Measurements from ENCODE around the gene THRSP.
"Not testable (repeated sequence)": the region's sequence is repeated elsewhere in the genome, so short reads cannot be mapped to it uniquely, and the experiment has no call there.

Gene THRSP, protein sequence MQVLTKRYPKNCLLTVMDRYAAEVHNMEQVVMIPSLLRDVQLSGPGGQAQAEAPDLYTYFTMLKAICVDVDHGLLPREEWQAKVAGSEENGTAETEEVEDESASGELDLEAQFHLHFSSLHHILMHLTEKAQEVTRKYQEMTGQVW

DNA sequence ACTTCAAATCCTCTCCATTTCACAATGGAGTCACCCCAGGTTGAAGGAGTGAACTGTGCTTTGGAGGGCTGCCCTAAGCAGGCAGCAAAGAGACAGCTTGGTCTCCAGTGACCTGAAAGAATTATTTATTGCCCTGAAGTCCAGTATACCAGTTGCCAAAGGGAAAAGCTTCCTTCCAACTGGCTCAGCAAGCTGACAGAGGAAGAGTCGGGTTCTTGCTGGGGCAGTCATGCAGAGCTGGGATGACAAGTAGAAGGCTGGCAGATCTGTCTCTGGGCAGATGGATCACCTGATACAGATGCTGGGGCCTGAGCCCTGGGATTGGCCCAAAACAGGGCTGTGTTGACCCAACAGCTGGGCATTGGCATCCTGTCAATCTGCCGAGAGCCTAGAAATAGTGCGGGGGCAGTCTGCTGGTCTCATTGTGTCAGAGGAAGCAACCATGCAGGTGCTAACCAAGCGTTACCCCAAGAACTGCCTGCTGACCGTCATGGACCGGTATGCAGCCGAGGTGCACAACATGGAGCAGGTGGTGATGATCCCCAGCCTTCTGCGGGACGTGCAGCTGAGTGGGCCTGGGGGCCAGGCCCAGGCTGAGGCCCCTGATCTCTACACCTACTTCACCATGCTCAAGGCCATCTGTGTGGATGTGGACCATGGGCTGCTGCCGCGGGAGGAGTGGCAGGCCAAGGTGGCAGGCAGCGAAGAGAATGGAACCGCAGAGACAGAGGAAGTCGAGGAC is at the start of gene THRSP:
TSS of gene THRSP (plus strand) at position 422 of the 742 bp plus-strand sequence. CDS start at position 443, 21 bp downstream.
- no peak for DNase-seq

GRCh38 chr11:78014937-78015520 is 48.6 kb upstream of the THRSP start:
- not testable (repeated sequence) for DNase-seq

GRCh38 chr11:78015878-78016277 is 47.8 kb upstream of the THRSP start:
- DNase-seq = no peak

GRCh38 chr11:78019808-78020207 is 43.9 kb upstream of the THRSP start:
- no peak for DNase-seq

- DNase-seq = no peak
Observed at GRCh38 chr11:78020246-78020645, 43.4 kb upstream of the THRSP start.

- DNase-seq = no peak
Observed at GRCh38 chr11:78021611-78022010, 42.0 kb upstream of the THRSP start.

DNA sequence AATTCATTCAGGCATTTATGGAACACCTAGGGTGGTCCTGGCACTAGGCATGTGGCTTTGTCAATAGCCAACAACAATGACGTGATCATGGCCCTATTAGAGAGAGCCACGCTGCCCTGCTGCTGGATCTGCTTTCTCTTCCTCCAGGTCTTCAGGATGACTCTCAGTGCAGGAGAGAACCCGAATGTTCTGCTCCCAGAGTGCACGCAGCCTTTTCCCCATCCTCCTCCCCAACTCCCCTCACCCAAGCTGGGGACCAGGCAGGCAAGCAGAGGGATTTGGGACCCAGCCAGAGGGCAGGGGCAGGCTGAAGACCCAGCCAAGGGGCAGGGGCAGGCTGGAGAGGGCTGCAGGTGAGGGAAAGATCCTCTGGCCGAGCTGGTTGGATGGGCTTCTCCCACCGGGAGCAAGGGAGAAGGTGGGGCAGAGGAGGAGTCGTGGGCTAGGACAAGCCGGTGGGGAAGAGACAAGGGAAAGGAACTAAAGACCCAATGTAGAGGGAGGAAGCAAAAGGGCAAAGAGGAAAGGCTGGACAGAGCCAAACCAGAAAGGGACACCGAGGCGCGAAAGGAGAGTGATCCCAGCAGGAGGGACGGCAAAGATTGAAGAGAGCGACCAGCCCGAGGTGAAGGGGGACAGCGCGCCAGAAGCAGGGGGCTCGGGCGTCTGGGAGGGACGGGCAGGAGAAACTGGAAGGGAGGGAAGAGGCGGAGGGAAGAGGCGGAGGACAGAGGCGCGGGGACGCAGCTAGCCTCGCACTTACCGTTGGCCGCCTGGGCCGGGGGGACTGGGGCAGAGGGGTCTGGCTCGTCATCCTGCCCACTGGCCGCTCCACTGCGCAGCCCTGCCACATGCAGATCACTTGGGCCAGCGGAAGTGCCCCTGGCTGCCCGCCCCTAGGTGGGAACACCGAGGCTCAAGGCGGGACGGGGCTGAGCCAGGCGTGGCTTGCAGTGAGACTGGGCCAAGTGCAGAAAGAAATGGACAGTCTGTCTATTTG is 41.0 kb upstream of the THRSP start, which contains the start of gene KCTD14:
TSS of gene KCTD14 (minus strand) at position 880 of the 1,000 bp plus-strand sequence. CDS start at position 853, 27 bp downstream.
- no peak for DNase-seq

DNA sequence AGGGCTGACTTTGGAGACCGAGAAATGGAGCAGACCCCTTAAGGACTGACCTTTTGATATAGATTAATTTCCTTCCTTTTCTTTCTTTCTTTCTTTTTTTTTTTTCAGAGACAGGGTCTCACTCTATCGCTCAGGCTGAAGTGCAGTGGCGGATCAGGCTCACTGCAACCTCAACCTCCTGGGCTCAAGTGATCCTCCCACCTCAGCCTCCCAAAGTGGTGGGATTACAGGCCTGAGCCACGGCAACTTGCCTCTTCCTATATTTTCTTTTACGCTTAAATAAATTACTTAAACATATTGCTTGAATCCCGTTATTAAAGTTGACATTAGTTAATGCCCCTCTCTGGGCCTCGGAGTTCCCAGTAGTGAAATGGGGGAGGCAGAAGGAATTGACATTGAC is 40.2 kb upstream of the THRSP start:
- no peak for DNase-seq

DNA sequence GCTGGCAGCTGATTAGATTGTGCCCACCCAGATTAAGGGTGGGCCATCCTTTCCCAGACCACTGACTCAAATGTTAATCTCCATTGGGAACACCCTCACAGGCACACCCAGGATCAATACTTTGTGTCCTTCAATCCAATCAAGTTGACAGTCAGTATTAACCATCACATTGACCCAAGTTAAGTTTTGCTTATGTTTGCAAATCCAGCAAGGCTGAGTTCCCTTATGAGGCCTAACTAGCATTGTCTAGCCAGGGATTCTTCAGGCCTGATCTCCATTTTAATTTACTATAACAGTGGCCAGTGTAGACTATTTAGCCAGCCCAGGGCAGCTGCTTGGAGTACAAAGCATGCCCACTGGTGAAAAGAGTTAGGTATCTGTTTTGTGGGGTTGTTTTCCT is 38.3 kb upstream of the THRSP start:
- no peak for DNase-seq

GRCh38 chr11:78027759-78028158 is 35.9 kb upstream of the THRSP start:
- no peak for DNase-seq

DNA sequence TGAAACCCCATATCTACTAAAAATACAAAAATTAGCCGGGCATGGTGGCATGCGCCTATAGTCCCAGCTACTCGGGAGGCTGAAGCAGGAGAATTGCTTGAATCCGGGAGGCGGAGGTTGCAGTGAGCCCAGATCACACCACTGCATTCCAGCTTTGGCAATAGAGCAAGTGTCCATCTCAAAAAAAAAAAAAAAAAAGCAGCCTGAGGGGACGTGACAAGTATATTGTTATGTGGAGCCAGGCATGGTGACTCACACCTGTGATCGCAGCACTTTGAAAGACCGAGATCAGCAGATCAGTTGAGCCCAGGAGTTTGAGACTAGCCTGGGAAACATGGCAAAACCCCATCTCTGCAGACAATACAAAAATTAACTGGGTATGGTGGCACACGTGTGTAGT is 35.2 kb upstream of the THRSP start:
- DNase-seq = not testable (repeated sequence)

DNA sequence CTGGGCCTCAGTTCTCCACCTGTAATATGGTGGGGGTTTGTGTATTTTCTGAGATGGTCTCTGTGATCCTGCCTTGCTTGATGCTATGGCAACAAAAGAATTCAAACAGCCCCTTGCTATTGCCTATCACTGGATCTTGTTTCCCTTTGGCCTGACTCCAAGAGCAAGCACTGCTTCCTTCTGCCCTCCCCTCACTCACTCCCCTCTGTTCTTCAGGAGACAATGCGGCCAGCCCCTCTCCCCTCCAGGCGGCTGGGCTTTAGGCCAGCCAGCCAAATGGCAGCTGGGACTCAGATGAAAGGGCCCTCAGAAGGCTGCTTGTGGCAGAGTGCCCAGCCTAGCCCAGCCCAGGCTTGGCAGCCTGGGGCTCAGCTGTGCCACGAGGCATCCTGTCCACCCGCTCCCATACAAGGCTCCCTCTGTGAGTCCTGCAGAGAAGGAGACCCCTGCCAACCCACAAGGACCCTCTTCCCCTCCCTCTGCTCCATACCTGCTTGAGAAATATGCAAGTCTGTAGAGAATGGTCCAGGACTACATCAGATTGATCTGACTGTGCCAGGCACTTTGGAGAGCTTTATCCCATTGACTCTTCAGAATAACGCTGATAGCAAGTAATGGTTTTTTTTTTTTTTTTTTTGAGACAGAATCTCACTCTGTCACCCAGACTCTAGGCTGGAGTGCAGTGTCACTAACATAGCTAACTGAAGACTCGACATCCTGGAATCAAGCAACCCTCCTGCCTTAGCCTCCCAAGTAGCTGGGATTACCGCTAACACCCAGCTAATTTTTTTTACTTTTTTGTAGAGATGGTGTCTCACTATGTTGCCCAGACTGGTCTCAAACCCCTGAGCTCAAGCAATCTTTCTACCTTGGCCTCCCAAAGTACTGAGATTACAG is 33.0 kb upstream of the THRSP start:
- no peak for DNase-seq

DNA sequence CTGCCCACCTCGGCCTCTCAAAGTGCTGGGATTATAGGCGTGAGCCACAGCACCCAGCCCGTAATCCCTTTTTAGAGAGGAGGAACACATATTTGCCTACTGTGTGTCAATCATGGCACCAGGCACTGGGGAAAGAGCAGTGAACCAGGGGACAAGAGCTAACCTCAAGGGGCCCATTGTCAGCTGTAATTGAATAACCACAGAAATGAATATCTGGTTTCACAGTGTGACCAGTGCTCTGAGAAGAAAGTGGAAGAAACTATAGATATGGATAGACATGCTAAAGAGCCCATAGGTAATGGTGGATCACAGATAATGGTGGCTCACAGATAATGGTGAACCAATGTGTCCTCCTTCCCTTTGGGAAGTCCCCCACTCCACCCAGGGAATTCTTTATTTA is 32.0 kb upstream of the THRSP start:
- DNase-seq = no peak

GRCh38 chr11:78032090-78032489 is 31.6 kb upstream of the THRSP start:
- no peak for DNase-seq

DNA sequence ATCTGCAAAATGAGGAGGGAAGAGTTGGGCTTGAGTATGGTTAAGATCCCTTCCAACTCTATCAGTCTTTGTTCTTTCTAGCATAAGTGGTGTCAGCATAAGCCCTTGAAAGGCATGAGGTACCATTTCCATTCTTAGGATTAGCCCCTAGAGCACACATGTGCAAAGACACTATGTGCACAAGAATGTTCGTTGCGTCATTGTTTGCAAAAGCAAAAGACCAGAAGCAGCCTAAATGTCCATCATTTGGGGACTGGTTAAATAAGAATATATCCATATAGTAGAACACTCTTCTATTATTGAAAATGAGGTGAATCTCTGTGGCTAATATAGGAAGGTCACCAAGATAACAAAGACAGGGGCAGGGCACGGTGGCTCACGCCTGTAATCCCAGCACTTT is 30.6 kb upstream of the THRSP start:
- no peak for DNase-seq

DNA sequence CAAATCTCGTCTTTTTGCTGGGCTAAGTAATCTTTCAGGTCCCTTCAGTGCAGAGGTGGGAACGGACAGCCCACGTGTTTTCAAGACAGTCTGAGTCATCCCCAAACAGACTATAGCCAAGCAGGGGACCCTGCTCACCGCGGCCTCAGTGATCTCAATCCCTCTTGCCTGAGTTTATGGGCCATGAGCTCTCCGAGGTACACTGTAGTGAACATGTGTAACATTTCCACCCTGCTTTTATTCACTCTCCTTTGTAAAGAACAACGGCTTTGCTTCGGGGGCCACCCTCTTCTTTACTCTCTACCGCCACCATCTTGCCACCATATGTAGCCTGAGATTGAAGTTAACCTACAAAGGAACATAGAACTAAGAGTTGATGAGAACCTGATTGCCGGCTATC is 29.0 kb upstream of the THRSP start:
- DNase-seq = no peak

DNA sequence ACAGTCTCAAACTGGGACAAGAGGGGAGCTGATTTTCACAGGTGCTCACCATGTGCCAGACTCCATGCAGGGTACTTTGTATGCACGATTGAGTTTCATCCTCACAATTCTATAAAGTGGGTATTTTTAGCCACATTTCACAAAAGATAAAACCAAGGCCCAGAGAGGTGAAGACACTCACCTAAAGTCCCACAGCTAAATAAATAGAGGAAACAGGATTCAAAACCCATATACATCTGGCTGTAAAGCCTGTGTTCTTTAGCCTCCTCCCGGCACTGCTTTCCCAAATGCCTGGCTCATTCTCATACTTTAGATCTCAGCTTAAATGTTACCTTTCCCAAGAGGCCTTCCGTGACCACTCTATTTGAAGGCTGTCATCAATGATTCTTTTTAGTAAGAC is 27.3 kb upstream of the THRSP start:
- DNase-seq = no peak

- no peak for DNase-seq
Observed at GRCh38 chr11:78037056-78037455, 26.6 kb upstream of the THRSP start.

DNA sequence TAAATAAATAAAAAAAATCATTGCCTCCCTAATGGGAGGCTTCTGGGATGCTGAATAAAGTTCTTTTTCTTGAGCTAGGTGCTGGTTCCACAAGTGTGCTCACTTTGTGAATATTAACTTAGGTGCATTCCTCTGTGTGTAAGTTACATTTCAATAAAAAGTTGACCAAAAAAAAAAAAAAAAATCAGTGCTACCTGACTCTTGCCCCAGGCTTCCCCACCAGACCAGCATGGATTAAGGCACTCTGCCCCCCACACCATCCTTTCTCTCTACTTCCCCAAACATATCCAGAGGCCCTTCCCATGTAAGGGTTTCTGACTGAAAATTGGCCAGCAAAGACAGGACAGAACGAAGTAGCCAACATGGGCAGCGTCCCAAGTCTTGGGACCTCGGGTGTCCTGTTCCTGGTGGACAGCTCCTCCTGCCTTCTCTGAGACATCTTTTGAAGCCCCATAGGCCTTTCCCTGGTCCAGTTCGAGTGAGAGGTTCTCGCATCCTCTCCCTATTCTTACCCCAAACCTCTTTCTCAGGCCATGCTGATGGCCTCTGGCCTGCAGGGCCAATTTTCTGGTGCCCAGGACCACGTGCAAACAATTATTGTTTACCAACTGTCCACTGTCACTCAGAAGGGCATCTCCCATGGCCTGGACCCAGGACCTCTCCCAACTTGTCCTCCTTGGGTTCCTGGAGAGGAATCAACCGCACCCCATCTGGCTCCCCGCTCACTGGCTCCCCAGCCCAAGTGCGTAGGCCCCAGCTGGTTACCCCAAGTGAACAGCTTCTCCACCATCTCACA is 25.6 kb upstream of the THRSP start:
- no peak for DNase-seq

DNA sequence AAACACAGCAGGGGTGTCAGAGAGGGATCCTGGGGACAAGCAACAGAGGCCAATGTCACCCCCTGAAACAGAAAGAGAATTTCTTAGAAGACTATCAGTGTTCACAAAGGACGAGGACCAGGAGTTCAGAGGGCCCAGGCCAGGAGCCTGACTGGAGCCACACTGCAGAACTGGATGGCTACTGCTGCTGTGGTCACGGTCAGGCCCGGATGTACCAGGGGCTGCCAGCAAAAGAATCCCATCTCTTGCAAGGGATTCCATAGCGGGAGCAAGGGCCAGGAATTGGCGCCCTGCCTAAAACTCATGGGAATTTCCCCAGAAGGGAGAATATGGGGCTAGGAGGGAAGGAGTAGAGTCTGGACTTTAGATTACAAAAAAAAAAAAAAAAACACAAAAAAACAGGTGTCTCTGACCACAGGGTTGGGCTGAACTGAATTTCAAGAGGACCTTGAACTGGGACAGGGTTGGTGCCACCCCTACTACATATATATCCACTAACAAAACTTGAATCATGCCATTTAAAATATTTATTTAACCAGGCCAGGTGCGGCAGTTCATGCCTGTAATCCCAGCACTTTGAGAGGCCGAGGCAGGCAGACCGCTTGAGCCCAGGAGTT is 24.9 kb upstream of the THRSP start:
- no peak for DNase-seq

All from stimulated activated CD4-positive, alpha-beta T cell treated with anti-CD3 and anti-CD28 coated beads, Interleukin-1b, Interleukin-23, amount 100 ng/mL, for 48 hours (primary cell).